Measurements from ENCODE around the gene SOX6.

DNA sequence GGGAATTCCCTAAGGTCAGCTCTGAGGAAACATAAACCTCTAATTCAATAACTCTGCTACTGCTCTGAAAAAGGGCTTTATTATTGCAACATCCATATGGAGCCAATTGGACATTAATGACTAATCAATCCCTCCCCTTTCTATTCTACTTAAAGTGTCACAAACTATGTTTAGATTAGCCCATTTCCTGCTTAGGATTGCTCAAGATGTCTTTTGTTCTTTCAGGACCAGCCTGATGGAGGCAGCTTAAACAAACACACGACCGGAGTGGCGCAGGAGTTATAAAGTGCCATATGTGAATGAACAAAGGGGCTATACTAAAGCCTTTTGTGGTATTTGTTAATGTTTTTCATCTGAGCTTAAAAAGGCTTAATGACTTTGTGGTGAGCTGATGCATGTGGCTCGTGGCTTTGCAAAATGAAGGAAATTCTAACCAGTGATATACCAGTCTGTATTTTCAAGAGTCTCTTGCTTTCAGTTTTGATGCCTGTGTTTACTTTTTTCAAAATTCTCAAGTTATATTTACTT lies 354.4 kb downstream of the SOX6 start:
- no peak for TF ChIP-seq POLR2A (IDR thresholded peaks at IDR 0.05)
- TF ChIP-seq, protein P1, sequence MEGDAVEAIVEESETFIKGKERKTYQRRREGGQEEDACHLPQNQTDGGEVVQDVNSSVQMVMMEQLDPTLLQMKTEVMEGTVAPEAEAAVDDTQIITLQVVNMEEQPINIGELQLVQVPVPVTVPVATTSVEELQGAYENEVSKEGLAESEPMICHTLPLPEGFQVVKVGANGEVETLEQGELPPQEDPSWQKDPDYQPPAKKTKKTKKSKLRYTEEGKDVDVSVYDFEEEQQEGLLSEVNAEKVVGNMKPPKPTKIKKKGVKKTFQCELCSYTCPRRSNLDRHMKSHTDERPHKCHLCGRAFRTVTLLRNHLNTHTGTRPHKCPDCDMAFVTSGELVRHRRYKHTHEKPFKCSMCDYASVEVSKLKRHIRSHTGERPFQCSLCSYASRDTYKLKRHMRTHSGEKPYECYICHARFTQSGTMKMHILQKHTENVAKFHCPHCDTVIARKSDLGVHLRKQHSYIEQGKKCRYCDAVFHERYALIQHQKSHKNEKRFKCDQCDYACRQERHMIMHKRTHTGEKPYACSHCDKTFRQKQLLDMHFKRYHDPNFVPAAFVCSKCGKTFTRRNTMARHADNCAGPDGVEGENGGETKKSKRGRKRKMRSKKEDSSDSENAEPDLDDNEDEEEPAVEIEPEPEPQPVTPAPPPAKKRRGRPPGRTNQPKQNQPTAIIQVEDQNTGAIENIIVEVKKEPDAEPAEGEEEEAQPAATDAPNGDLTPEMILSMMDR (IDR thresholded peaks at IDR 0.05): no peak
- TF ChIP-seq POLR2AphosphoS5 (IDR thresholded peaks at IDR 0.05): no peak
